ENCODE results near the gene UBP1. TPM values are rescaled to one million over a fixed set of nuclear protein-coding genes. Genes with fewer than 3 reads are reported as not detected.

The UBP1 gene
- total RNA-seq, 4 donors from 2014 or later: 51.4 to 71.4 (median 53.9) TPM

DNA sequence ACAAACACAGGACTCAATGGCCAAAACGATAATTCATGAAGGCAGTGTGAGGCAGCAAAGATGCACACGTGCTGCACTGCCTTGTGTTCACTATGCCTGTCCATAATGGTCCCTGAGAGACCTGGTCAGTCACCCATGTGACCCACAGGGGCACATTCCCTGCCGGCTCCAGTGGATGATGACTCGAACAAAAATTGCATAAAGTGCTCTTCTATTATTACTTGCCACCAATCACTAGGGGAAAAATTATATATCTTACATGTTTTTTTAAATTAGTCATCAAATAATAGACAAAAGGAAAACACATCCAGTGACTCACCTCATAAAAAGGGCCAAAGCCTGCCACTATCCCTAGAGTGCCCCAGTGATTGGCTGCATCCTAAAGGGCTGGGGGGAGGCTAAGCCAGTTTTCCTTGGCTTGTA, 47.5 kb downstream of the UBP1 start:
- Histone ChIP-seq H3K36me3 (peaks cover 0 to 90% (median 0%) of the 10 kb centered on the region in 3 donors), H3K27ac (no peak overlapping the region)
- no peak for DNase-seq (ENCODE audit: low spot score in 2 of 2)

DNA sequence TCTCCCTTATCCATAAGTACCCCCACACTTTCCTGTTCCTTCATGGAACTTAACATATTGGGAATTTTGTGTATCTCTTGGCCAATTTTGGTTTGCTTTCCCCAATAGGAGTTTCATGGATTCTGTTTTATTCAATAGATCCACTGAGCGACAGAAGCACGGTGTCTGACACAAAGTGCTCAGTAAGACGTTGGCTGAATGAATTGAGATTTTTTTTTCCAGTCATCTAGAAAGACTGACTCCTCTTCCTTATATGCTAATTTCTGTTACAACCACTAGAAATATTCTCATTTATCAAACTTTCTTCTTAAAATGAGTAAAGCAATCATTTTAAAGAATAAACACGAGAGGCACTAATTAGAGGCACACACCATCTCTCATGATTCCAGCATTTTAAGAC, 48.1 kb downstream of the UBP1 start:
- Histone ChIP-seq H3K36me3 (peaks cover 0 to 91% (median 0%) of the 10 kb centered on the region in 3 donors), H3K4me1 (no peaks in the 10 kb centered on the region), H3K9me3 (no peaks in the 10 kb centered on the region), H3K27ac (no peak overlapping the region), H3K4me3 (no peak overlapping the region), H3K27me3 (no peaks in the 10 kb centered on the region)
- 88 to 89% methylated on average over 4 of the region's 4 CpGs for WGBS, 2 donors
- no peak for DNase-seq (ENCODE audit: low spot score in 2 of 2)
- no peak for TF ChIP-seq POLR2A (IDR thresholded peaks at IDR 0.05)
- no peak for TF ChIP-seq EP300 (IDR thresholded peaks at IDR 0.05)
- TF ChIP-seq, protein P1, sequence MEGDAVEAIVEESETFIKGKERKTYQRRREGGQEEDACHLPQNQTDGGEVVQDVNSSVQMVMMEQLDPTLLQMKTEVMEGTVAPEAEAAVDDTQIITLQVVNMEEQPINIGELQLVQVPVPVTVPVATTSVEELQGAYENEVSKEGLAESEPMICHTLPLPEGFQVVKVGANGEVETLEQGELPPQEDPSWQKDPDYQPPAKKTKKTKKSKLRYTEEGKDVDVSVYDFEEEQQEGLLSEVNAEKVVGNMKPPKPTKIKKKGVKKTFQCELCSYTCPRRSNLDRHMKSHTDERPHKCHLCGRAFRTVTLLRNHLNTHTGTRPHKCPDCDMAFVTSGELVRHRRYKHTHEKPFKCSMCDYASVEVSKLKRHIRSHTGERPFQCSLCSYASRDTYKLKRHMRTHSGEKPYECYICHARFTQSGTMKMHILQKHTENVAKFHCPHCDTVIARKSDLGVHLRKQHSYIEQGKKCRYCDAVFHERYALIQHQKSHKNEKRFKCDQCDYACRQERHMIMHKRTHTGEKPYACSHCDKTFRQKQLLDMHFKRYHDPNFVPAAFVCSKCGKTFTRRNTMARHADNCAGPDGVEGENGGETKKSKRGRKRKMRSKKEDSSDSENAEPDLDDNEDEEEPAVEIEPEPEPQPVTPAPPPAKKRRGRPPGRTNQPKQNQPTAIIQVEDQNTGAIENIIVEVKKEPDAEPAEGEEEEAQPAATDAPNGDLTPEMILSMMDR (IDR thresholded peaks at IDR 0.05): no peak

More for the DNA sequence above, 47.5 kb downstream of the UBP1 start:
- Histone ChIP-seq H3K9me3 (no peaks in the 10 kb centered on the region), H3K27me3 (no peaks in the 10 kb centered on the region), H3K4me3 (no peak overlapping the region), H3K4me1 (no peaks in the 10 kb centered on the region)
- 40 to 57% methylated on average over 4 of the region's 4 CpGs for WGBS, 2 donors
- TF ChIP-seq POLR2A (IDR thresholded peaks at IDR 0.05) (no peak), EP300 (IDR thresholded peaks at IDR 0.05) (no peak)
- TF ChIP-seq, protein P1 (IDR thresholded peaks at IDR 0.05): no peak

DNA sequence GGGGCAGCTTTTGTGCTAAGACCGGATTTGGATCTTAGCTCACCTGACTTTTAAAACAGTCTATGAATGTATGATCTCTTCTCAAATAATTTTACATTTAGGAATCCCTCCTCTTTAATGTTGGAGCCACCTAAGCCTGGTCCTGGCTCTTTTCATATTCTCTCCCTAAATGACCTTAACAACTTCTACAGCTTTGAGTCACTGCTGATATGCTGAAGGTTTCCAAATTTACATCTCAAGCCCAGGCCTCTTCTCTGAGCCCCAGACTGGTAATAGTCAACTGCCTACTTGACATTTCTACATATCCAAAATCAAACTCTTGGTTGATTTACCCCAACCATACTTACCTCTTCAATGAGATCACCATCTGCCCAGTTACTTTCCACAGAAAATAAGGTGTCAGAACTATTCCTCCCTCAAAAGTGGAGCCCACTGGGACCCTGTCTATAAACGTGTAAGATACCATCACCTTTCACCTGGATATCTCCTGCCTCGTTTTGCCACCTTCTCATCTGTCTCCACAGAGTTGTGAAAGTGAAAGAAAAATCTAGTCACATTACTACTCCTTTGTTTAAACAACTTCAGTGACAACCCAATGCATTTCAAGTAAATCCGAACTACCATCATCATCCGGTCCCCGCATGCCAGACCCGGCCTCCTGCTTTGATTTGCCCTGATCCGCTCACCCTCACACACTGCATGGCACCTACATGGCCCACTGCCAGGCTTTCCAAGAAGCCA, 48.8 kb downstream of the UBP1 start:
- Histone ChIP-seq H3K9me3 (no peaks in the 10 kb centered on the region), H3K4me1 (no peaks in the 10 kb centered on the region), H3K36me3 (peaks cover 0 to 90% (median 0%) of the 10 kb centered on the region in 3 donors), H3K27ac (no peak overlapping the region), H3K4me3 (no peak overlapping the region), H3K27me3 (no peaks in the 10 kb centered on the region)
- 90 to 94% methylated on average over 8 of the region's 8 CpGs for WGBS, 2 donors
- no peak for DNase-seq (ENCODE audit: low spot score in 2 of 2)
- TF ChIP-seq, protein P1 (IDR thresholded peaks at IDR 0.05): no peak
- TF ChIP-seq EP300 (IDR thresholded peaks at IDR 0.05) (no peak), POLR2A (IDR thresholded peaks at IDR 0.05) (no peak)

DNA sequence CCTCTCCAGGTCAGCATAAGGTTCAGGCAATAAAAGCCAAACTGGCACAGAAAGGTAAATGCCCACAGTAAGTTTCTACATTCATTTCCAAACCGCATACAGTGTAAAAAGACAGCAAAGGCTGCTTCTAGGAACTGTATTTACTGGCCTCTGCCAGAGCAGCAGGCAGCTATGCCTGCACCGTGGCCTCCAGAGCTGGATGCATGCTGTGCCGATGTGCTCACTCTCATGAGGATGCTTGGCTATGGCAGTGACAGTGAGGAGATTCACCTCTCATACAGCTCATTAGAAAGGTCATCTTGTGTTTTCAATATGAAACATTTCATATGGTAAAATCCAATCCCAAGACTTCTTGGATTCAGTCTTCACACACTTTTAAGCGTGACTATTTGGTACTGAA, 50.3 kb downstream of the UBP1 start:
- Histone ChIP-seq H3K27me3 (no peaks in the 10 kb centered on the region), H3K9me3 (no peaks in the 10 kb centered on the region), H3K36me3 (peaks cover 0 to 90% (median 4%) of the 10 kb centered on the region in 3 donors), H3K4me3 (no peak overlapping the region), H3K27ac (no peak overlapping the region), H3K4me1 (no peaks in the 10 kb centered on the region)
- DNase-seq (ENCODE audit: low spot score in 2 of 2): no peak
- TF ChIP-seq POLR2A (IDR thresholded peaks at IDR 0.05) (no peak), EP300 (IDR thresholded peaks at IDR 0.05) (no peak)
- TF ChIP-seq, protein P1 (IDR thresholded peaks at IDR 0.05): no peak
- 93% methylated on average over 4 of the region's 4 CpGs for WGBS, 2 donors

DNA sequence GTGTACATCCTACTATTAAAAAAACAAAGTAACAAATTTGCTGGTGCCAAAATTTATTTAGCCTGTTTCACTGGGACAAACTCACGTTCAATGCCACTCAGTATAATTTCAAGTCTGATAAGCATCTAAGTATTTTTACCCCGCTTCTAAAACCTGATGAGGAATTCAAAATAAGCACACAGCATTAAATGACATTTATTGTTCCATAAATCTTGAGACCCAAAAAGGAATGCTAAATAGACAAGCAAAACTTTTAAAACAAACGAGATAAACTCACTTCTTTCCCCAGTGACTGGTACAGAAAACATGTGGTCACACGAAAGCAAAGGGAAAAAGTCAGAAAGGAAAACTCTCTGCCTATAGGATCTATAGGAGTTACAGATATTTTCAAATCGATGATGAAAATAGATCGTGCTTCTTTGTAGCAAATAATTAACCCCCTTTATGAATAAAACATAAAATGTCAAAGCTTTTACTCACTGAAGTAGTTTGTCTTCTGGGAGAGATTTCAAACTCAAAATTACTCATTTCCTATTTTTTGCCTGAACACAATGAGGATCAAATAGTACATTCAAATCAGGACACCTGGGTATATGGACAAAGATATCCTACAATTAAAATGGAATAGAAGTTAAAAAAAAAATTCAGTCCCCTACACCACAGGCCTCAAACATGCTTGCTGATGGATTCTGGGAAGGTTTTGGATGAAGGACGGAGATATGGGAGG, 51.7 kb downstream of the UBP1 start:
- H3K27ac ChIP-seq: no peak overlapping the region
- no peak overlapping the region for H3K4me3 ChIP-seq
- H3K9me3 ChIP-seq: no peaks in the 10 kb centered on the region
- WGBS, 2 donors: 61 to 62% methylated on average over 7 of the region's 7 CpGs
- DNase-seq (ENCODE audit: low spot score in 2 of 2): no peak
- H3K4me1 ChIP-seq: no peaks in the 10 kb centered on the region
- no peaks in the 10 kb centered on the region for H3K27me3 ChIP-seq
- TF ChIP-seq EP300 (IDR thresholded peaks at IDR 0.05): no peak
- TF ChIP-seq, protein P1 (IDR thresholded peaks at IDR 0.05): no peak
- TF ChIP-seq POLR2A (IDR thresholded peaks at IDR 0.05): no peak
- peaks cover 0 to 91% (median 4%) of the 10 kb centered on the region in 3 donors for H3K36me3 ChIP-seq

Data from tibial nerve (tissue), 4 donors.